HG03175 (cell line): Measurements from ENCODE around the gene AKAP6.

Experiments used
- ATAC-seq: cut with Tn5 transposase; IDR thresholded peaks from one replicate; pipeline ENCODE4 v1.9.1; 2021; ENCODE audit warnings: mild to moderate bottlenecking, moderate library complexity; ENCODE audit not compliant: unreplicated experiment

AKAP6 gene

GRCh38 chr14:32329146-32329545 is at the start of gene AKAP6:
AKAP6 (plus strand) TSS chr14:32329298; CDS start chr14:32433494, 104,196 bp downstream.
- no peak for ATAC-seq

GRCh38 chr14:32286602-32287001 is 42.5 kb upstream of the AKAP6 start:
- ATAC-seq, result no peak

GRCh38 chr14:32296366-32296765 is 32.7 kb upstream of the AKAP6 start:
- no peak for ATAC-seq

GRCh38 chr14:32298346-32298745 is 30.8 kb upstream of the AKAP6 start:
- ATAC-seq, result no peak

- ATAC-seq, result no peak
These were observed 29.0 kb upstream of the AKAP6 start for GRCh38 chr14:32300136-32300535.

GRCh38 chr14:32303865-32304264 is 25.2 kb upstream of the AKAP6 start:
- no peak for ATAC-seq

- no peak for ATAC-seq
These were observed 24.8 kb upstream of the AKAP6 start for GRCh38 chr14:32304296-32304695.

- no peak for ATAC-seq
These were observed 22.5 kb upstream of the AKAP6 start for GRCh38 chr14:32306549-32306948.

GRCh38 chr14:32307881-32308582 is 21.1 kb upstream of the AKAP6 start:
- no peak for ATAC-seq

- ATAC-seq, result no peak
These were observed 18.2 kb upstream of the AKAP6 start for GRCh38 chr14:32310876-32311275.

- ATAC-seq, result no peak
These were observed 17.6 kb upstream of the AKAP6 start for GRCh38 chr14:32311294-32312009.

- ATAC-seq, result no peak
These were observed 17.1 kb upstream of the AKAP6 start for GRCh38 chr14:32312010-32312331.

- ATAC-seq, result no peak
These were observed 15.2 kb upstream of the AKAP6 start for GRCh38 chr14:32313844-32314376.

GRCh38 chr14:32318087-32318795 is 10.9 kb upstream of the AKAP6 start:
- ATAC-seq, result no peak

GRCh38 chr14:32319368-32320049 is 9.6 kb upstream of the AKAP6 start:
- no peak for ATAC-seq

- ATAC-seq, result no peak
These were observed 4.5 kb upstream of the AKAP6 start for GRCh38 chr14:32324601-32325000.

- ATAC-seq, result no peak
These were observed 1.7 kb upstream of the AKAP6 start for GRCh38 chr14:32327255-32327961.

GRCh38 chr14:32329690-32330285 is 690 bp downstream of the AKAP6 start:
- no peak for ATAC-seq

GRCh38 chr14:32330351-32331111 is 1.4 kb downstream of the AKAP6 start:
- no peak for ATAC-seq
